Esophagus muscularis mucosa (tissue), 4 donors: ENCODE data around the gene OR10AG1. TPM values are rescaled to one million over a fixed set of nuclear protein-coding genes. Genes with fewer than 3 reads are reported as not detected.

ENCODE experiments used
- DNase-seq: peaks from one replicate; pipeline ENCODE4 v3.0.0-alpha.2; 2017; ENCODE audit errors: extremely low spot score
- H3K27ac ChIP-seq, 4 donors: fragments of 200-600 bp; sonication (generic); replicated peaks in 1 of 4; 1 replicate in 3 of 4; 2 replicates in 1 of 4; pipeline ENCODE4 v1.5.1; 2016 to 2019; ENCODE audit warnings: mild to moderate bottlenecking in 1 of 4
- H3K27me3 ChIP-seq, 4 donors: fragments of 200-600 bp; sonication (generic); one replicate each; pipeline versions ENCODE4 v1.5.1 to v1.6.0; 2016 to 2019
- H3K36me3 ChIP-seq, 4 donors: fragments of 200-600 bp; sonication (generic); one replicate each; pipeline ENCODE4 v1.5.1; 2016 to 2019
- H3K4me1 ChIP-seq, 4 donors: fragments of 200-600 bp; sonication (generic); one replicate each; pipeline ENCODE4 v1.5.1; 2016 to 2019
- H3K4me3 ChIP-seq, 4 donors: fragments of 200-600 bp; sonication (generic); 1 replicate in 2 of 4; 2 replicates in 2 of 4; pipeline ENCODE4 v1.5.1; 2016 to 2019; ENCODE audit warnings: mild to moderate bottlenecking in 4 of 4, moderate library complexity in 1 of 4
- H3K9me3 ChIP-seq, 4 donors: fragments of 200-600 bp; sonication (generic); 1 replicate in 3 of 4; 2 replicates in 1 of 4; pipeline ENCODE4 v1.5.1; 2016 to 2019
- CTCF ChIP-seq, 3 experiments: fragments of 200-600 bp in 2 of 3; fragments of 450-650 bp in 1 of 3; sonication (generic) in 2 of 3; IDR thresholded peaks; one replicate each; pipeline ENCODE4 v1.5.1; 2017 to 2019; ENCODE audit warnings: antibody characterized with exemption in 3 of 3, mild to moderate bottlenecking in 2 of 3, moderate library complexity in 1 of 3
- EP300 ChIP-seq: sonication (generic); formaldehyde crosslinking; IDR thresholded peaks from one replicate; pipeline ENCODE4 v1.6.1; 2017; ENCODE audit warnings: antibody characterized with exemption
- POLR2A ChIP-seq: fragments of 450-650 bp; IDR thresholded peaks from one replicate; pipeline ENCODE4 v1.6.1; 2017; ENCODE audit warnings: antibody characterized with exemption, moderate library complexity, mild to moderate bottlenecking, low read depth
- POLR2AphosphoS5 ChIP-seq, 2 donors: sonication (generic); formaldehyde crosslinking; IDR thresholded peaks; one replicate each; pipeline ENCODE4 v1.6.1; 2017; ENCODE audit warnings: antibody characterized with exemption in 2 of 2
- WGBS: methylation state at CpG from one replicate; pipeline ENCODE4 v1.1.5; 2018; 5-methylcytosine and 5-hydroxymethylcytosine counted together
- intact Hi-C: fragments of 100-400 bp; cut with DNase I; formaldehyde crosslinking; loops from one replicate; pipeline ENCODE4 v1.15.1; 2023
- total RNA-seq, 4 donors: library from RNA; depleted of rRNA; stranded (reverse); fragments of >200 nt; gene quantifications; one replicate each; pipeline versions ENCODE4 v1.1.0 to v1.2.1, GENCODE V29; 2016

The OR10AG1 gene
- total RNA-seq, 4 donors from 2014 or later = not detected

GRCh38 chr11:55967914-55968313 lies 1.8 kb downstream of the OR10AG1 start:
- intact Hi-C loops = no loop called here
- no peaks in the 10 kb centered on the region for H3K4me1 ChIP-seq
- 81% methylated on average over 5 of the region's 5 CpGs for WGBS
- H3K36me3 ChIP-seq = no peaks in the 10 kb centered on the region
- H3K9me3 ChIP-seq = peaks cover 0 to 3% (median 0%) of the 10 kb centered on the region in 4 donors
- no peaks in the 10 kb centered on the region for H3K27me3 ChIP-seq
- H3K27ac ChIP-seq = no peak overlapping the region
- no peak overlapping the region for H3K4me3 ChIP-seq
- DNase-seq = no peak
- TF ChIP-seq EP300 (no peak), POLR2AphosphoS5 (IDR thresholded peaks at IDR 0.05) (no peak), POLR2A (no peak), CTCF (IDR thresholded peaks at IDR 0.05) (no peak)

DNA sequence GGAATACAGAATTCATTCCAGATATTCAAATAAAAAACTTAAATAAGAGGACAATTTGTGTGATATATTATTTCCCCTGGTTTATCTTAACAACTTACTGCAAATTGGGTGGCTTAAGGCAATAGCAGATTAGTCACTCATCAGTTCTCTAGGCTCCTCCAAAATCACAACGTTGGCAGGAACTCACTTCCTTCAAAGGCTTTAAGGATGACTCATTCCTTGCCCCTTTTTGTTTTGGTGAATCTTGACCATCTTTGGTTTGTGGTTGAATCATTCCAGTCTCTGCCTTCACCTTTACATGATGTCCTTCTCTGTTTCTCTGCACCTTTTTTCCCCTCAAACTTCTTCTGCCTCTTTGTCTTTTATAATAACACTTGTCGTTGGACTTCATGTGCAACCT lies 3.4 kb downstream of the OR10AG1 start:
- Histone ChIP-seq H3K9me3 (no peaks in the 10 kb centered on the region), H3K27me3 (no peaks in the 10 kb centered on the region), H3K4me3 (no peak overlapping the region), H3K27ac (no peak overlapping the region), H3K36me3 (no peaks in the 10 kb centered on the region), H3K4me1 (no peaks in the 10 kb centered on the region)
- DNase-seq = no peak
- intact Hi-C loops = no loop called here
- TF ChIP-seq CTCF (IDR thresholded peaks at IDR 0.05) = no peak
- TF ChIP-seq EP300 = no peak
- no peak for TF ChIP-seq POLR2A
- no peak for TF ChIP-seq POLR2AphosphoS5 (IDR thresholded peaks at IDR 0.05)
- WGBS = 75% methylated on average over 2 of the region's 2 CpGs

DNA sequence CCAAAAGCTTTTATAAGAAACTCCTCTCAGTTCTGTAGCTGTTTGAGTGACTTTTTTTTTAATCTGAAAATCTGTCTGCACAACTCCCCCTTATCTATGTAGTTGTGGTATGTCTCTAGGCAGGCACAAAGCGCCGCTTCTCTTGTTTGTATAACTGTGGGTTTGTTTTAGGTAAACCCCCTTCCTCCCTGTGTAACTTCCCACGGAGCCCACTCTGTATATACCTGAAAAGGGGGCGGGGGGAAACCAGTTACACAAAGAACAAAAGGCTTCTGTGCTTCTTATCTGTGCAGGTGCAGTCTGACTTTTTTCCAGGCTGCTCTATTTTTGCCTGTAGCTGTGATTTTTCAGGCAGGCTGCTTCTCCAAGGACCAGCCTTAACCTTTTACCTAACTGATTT lies 13.2 kb downstream of the OR10AG1 start:
- no peak for DNase-seq
- H3K27me3 ChIP-seq = no peaks in the 10 kb centered on the region
- no peak for TF ChIP-seq POLR2AphosphoS5 (IDR thresholded peaks at IDR 0.05)
- TF ChIP-seq POLR2A = no peak
- no peak for TF ChIP-seq CTCF (IDR thresholded peaks at IDR 0.05)
- TF ChIP-seq EP300 = no peak
- 75% methylated on average over 4 of the region's 4 CpGs for WGBS
- no peak overlapping the region for H3K27ac ChIP-seq
- H3K9me3 ChIP-seq = no peaks in the 10 kb centered on the region
- intact Hi-C loops = no loop called here
- no peaks in the 10 kb centered on the region for H3K4me1 ChIP-seq
- H3K36me3 ChIP-seq = no peaks in the 10 kb centered on the region
- H3K4me3 ChIP-seq = no peak overlapping the region

DNA sequence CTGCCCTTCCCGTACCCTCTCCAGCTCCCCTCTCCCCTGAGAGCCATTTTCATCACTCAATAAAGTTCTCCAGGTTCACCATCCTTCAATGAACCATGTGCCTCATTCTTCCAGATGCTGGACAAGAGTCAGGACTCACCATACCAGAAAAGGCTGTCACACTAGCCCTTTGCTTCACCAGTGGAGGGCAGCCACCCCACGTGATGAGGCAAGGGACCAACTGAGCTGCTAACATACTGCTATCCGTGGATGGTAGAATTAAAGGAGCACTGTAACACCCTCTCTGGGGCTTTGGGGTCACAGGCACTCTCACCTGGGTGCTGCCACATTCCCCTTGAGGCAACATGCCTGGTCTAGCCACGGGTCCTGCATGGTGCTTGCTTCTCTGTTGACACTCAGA lies 20.4 kb downstream of the OR10AG1 start:
- no peaks in the 10 kb centered on the region for H3K36me3 ChIP-seq
- intact Hi-C loops = no loop called here
- no peak for TF ChIP-seq POLR2AphosphoS5 (IDR thresholded peaks at IDR 0.05)
- no peak for TF ChIP-seq CTCF (IDR thresholded peaks at IDR 0.05)
- TF ChIP-seq EP300 = no peak
- TF ChIP-seq POLR2A = no peak

DNA sequence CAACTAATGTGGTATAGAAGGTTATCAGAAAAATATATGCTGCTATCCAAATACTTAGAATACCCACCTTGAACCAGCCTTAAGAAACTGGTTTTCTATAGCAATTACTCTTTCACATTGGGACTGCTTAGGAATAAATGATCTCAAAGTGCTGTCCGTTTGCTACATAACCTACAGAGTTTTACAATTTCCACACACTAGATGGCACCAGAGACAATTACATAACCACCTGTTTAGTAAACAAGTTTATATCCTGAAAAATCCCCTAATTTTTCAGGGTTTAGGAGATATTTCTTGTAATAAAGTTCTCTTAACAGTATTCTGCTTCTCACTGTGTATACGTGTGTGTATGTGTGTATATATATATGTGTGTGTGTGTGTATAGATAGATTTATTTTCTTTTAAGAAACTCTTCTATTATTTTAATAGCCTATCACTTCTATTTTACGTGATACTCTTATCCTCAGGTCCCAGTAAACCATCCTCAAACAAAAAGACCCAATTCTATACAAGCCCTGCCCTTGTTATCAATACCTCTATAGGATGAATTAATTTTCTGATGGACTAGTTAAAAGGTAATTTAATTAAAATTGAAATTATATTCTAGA lies 26.9 kb downstream of the OR10AG1 start:
- no peak overlapping the region for H3K4me3 ChIP-seq
- no peak for TF ChIP-seq POLR2A
- TF ChIP-seq CTCF (IDR thresholded peaks at IDR 0.05) = peak in 1 of 3 experiments; percentile 21
- TF ChIP-seq EP300 = no peak
- no peak for TF ChIP-seq POLR2AphosphoS5 (IDR thresholded peaks at IDR 0.05)
- H3K9me3 ChIP-seq = no peaks in the 10 kb centered on the region
- H3K4me1 ChIP-seq = no peaks in the 10 kb centered on the region
- H3K27me3 ChIP-seq = no peaks in the 10 kb centered on the region
- intact Hi-C loops = no loop called here
- no peaks in the 10 kb centered on the region for H3K36me3 ChIP-seq
- H3K27ac ChIP-seq = no peak overlapping the region
- no peak for DNase-seq
- 9% methylated on average over 3 of the region's 3 CpGs for WGBS

More for the DNA sequence above, 20.4 kb downstream of the OR10AG1 start:
- H3K4me3 ChIP-seq = no peak overlapping the region
- no peak overlapping the region for H3K27ac ChIP-seq
- 89% methylated on average over 1 of the region's 4 CpGs for WGBS
- no peaks in the 10 kb centered on the region for H3K9me3 ChIP-seq
- no peaks in the 10 kb centered on the region for H3K4me1 ChIP-seq
- H3K27me3 ChIP-seq = no peaks in the 10 kb centered on the region
- DNase-seq = no peak
